CD4-positive, alpha-beta T cell (primary cell): ENCODE results near the gene TSC2. TPM values are rescaled to one million over a fixed set of nuclear protein-coding genes. Genes with fewer than 3 reads are reported as not detected.
"Not testable (repeated sequence)": the region's sequence is repeated elsewhere in the genome, so short reads cannot be mapped to it uniquely, and the experiment has no call there.

Source experiments
- ATAC-seq: fragments of 200-7000 bp; cut with Tn5 transposase; one replicate; pipeline ENCODE4 v1.10.0; 2022; ENCODE audit warnings: mild to moderate bottlenecking; ENCODE audit not compliant: poor library complexity
- CTCF ChIA-PET: fragments of 350-600 bp; sonication (Branson Sonifier 250); formaldehyde crosslinking; loops from one replicate; lab custom pipeline; 2021; ENCODE audit warnings: antibody characterized with exemption, inconsistent platforms; lab: Charles Lee
- POLR2A ChIA-PET: fragments of 350-600 bp; sonication (Branson Sonifier 250); formaldehyde crosslinking; loops from one replicate; lab custom pipeline; 2021; ENCODE audit warnings: antibody characterized with exemption, inconsistent platforms; lab: Charles Lee
- DNase-seq, 14 experiments: peaks; one replicate each; pipeline ENCODE4 v3.0.0-alpha.2; 2013 to 2020; ENCODE audit warnings: mixed read lengths in 2 of 14
- H3K27ac ChIP-seq, 2 donors: one replicate each; pipeline versions ENCODE4 v1.5.1 to v1.7.0; 2013; ENCODE audit warnings: low read length in 2 of 2, low read depth in 1 of 2, mild to moderate bottlenecking in 1 of 2
- H3K27me3 ChIP-seq, 2 experiments: 1 replicate in 1 of 2; 2 replicates in 1 of 2; pipeline versions ENCODE4 v1.6.1 to v1.7.0; 2013; ENCODE audit warnings: low read length in 2 of 2, control low read depth in 1 of 2, mild to moderate bottlenecking in 1 of 2, moderate library complexity in 1 of 2; ENCODE audit not compliant: insufficient read depth in 2 of 2, control insufficient read depth in 1 of 2
- H3K36me3 ChIP-seq: one replicate; pipeline ENCODE4 v1.6.1; 2013; ENCODE audit warnings: low read length, control low read depth; ENCODE audit not compliant: insufficient read depth
- H3K4me1 ChIP-seq: one replicate; pipeline ENCODE4 v1.6.1; 2013; ENCODE audit warnings: low read length, control low read depth; ENCODE audit not compliant: insufficient read depth
- H3K4me3 ChIP-seq: one replicate; pipeline ENCODE4 v1.5.1; 2013; ENCODE audit warnings: mild to moderate bottlenecking, low read length, moderate library complexity
- H3K9me3 ChIP-seq, 2 experiments: 1 replicate in 1 of 2; 2 replicates in 1 of 2; pipeline versions ENCODE4 v1.6.1 to v1.7.0; 2013; ENCODE audit warnings: low read length in 2 of 2, mild to moderate bottlenecking in 2 of 2, control low read depth in 1 of 2, moderate library complexity in 1 of 2; ENCODE audit not compliant: control insufficient read depth in 1 of 2, insufficient read depth in 1 of 2
- H3K27ac Mint-ChIP-seq: one replicate; pipeline ENCODE4 v1.8.0; 2020; ENCODE audit warnings: mixed read lengths
- H3K27me3 Mint-ChIP-seq: one replicate; pipeline ENCODE4 v1.8.0; 2021; ENCODE audit warnings: mixed read lengths
- H3K36me3 Mint-ChIP-seq: one replicate; pipeline ENCODE4 v1.8.0; 2021; ENCODE audit warnings: low read depth, mixed read lengths
- H3K4me1 Mint-ChIP-seq: one replicate; pipeline ENCODE4 v1.8.0; 2021; ENCODE audit warnings: low read depth, mixed read lengths
- H3K4me3 Mint-ChIP-seq: one replicate; pipeline ENCODE4 v1.8.0; 2020; ENCODE audit warnings: mild to moderate bottlenecking, mixed read lengths
- H3K9me3 Mint-ChIP-seq: one replicate; pipeline ENCODE4 v1.8.0; 2020; ENCODE audit warnings: mixed read lengths
- intact Hi-C, 2 experiments: fragments of 100-400 bp; cut with DNase I in 1 of 2; cut with micrococcal nuclease in 1 of 2; formaldehyde crosslinking; loops; one replicate each; pipeline versions ENCODE4 v1.15.1 to v1.9.0; 2023 to 2025; cut with DNase I, micrococcal nuclease
- total RNA-seq, 174 experiments: library from RNA in 2 of 174; stranded (reverse) in 2 of 174; gene quantifications; one replicate each; pipeline ENCODE4 v1.2.3 and lab custom pipeline; 2021 to 2026
- TF ChIP-seq, protein P1 (sequence below): fragments of 200-600 bp; IDR thresholded peaks from one replicate; pipeline ENCODE4 v1.8.0; 2022; ENCODE audit warnings: antibody characterized with exemption, mild to moderate bottlenecking

The TSC2 gene
- total RNA-seq, 2 experiments from 2014 or later, result 83.0 to 85.0 TPM

DNA sequence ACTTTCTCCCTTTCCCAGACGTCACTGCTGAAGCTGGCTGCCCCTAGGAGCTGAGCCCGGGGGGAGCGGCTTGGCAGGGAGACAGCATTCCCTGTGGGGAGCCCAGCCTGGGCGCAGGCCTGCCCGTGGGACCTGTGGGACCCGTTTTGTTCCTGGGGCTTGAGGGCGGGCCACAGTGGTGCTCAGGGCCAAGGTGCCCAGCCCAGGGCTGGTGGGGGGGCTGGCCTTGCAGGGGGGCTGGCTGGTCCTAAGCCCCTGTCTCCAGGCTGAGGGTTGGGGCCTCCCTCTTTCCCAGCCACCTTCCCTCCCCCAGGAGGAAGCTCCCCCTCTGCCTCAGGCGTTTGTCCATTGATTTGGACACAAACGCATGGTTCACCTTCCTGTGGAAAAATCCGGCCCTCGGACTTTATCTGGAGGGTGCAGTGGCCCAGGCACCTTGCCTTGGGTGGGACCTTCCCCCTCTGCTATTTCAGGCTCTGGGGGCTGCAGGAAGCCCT lies 16.7 kb upstream of the TSC2 start:
- CTCF ChIA-PET, result no interaction called here
- peaks cover 6% of the 10 kb centered on the region for H3K4me1 Mint-ChIP-seq
- no peaks in the 10 kb centered on the region for H3K9me3 Mint-ChIP-seq

DNA sequence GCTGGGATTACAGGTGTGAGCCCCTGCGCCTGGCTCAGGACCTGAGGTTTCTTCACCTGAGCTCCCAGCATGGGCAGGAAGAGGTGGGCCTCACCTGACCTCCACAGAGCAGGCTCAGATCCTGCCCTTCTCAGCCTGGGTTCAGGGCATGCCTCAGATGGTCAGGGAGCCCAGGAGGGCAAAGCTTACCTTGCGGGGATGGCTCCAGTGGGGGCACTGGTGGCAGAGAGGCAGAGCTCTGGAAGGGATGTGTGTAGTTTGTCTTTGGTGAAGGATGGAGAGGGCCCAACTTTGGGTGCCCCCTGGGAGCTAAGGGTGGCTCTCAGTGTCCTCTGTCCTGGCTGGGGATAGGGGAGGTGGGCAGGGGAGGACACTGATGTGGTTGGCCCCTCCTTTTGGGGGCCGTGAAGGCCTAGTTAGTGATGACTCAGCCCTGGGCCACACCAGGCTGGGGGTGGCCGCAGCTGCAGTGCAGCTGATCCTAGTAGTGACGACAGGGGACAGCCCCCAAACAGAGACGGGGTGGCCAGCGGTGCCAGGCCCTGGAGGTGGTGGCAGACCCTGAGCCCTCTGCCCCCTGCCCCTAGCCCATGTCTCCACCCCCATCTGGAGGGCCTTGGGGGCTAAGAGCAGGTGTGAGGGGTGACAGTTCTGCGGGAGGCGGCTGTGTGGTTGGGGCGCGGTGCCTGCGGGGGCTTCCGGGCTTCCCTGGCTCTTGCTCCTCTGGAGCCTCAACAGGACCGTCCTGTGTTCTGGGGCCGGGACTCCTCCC lies 15.3 kb upstream of the TSC2 start:
- H3K9me3 ChIP-seq, result no peaks in the 10 kb centered on the region
- H3K4me1 ChIP-seq, result peaks cover 10% of the 10 kb centered on the region
- ChIA-PET CTCF (no interaction called here), POLR2A (no interaction called here)
- H3K36me3 Mint-ChIP-seq, result no peaks in the 10 kb centered on the region
- no peak overlapping the region for H3K27ac ChIP-seq
- no peak overlapping the region for H3K27ac Mint-ChIP-seq
- no peak for ATAC-seq
- no peak overlapping the region for H3K4me3 Mint-ChIP-seq
- intact Hi-C loops, result no loop called here
- H3K4me1 Mint-ChIP-seq, result peaks cover 3% of the 10 kb centered on the region
- TF ChIP-seq, protein P1, sequence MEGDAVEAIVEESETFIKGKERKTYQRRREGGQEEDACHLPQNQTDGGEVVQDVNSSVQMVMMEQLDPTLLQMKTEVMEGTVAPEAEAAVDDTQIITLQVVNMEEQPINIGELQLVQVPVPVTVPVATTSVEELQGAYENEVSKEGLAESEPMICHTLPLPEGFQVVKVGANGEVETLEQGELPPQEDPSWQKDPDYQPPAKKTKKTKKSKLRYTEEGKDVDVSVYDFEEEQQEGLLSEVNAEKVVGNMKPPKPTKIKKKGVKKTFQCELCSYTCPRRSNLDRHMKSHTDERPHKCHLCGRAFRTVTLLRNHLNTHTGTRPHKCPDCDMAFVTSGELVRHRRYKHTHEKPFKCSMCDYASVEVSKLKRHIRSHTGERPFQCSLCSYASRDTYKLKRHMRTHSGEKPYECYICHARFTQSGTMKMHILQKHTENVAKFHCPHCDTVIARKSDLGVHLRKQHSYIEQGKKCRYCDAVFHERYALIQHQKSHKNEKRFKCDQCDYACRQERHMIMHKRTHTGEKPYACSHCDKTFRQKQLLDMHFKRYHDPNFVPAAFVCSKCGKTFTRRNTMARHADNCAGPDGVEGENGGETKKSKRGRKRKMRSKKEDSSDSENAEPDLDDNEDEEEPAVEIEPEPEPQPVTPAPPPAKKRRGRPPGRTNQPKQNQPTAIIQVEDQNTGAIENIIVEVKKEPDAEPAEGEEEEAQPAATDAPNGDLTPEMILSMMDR, result no peak
- H3K36me3 ChIP-seq, result no peaks in the 10 kb centered on the region
- H3K9me3 Mint-ChIP-seq, result no peaks in the 10 kb centered on the region
- DNase-seq, result no peak
- H3K27me3 ChIP-seq, result no peaks in the 10 kb centered on the region
- H3K4me3 ChIP-seq, result no peak overlapping the region
- H3K27me3 Mint-ChIP-seq, result no peaks in the 10 kb centered on the region

More for the DNA sequence above, 16.7 kb upstream of the TSC2 start:
- Histone ChIP-seq H3K27ac (no peak overlapping the region), H3K27me3 (no peaks in the 10 kb centered on the region), H3K9me3 (no peaks in the 10 kb centered on the region), H3K4me3 (no peak overlapping the region), H3K36me3 (no peaks in the 10 kb centered on the region), H3K4me1 (peaks cover 18% of the 10 kb centered on the region)
- H3K27ac Mint-ChIP-seq, result no peak overlapping the region
- H3K27me3 Mint-ChIP-seq, result no peaks in the 10 kb centered on the region
- H3K4me3 Mint-ChIP-seq, result no peak overlapping the region
- intact Hi-C loops, result no loop called here
- H3K36me3 Mint-ChIP-seq, result no peaks in the 10 kb centered on the region
- POLR2A ChIA-PET, result no interaction called here
- TF ChIP-seq, protein P1, result no peak
- ATAC-seq (no peak), DNase-seq (no peak)

DNA sequence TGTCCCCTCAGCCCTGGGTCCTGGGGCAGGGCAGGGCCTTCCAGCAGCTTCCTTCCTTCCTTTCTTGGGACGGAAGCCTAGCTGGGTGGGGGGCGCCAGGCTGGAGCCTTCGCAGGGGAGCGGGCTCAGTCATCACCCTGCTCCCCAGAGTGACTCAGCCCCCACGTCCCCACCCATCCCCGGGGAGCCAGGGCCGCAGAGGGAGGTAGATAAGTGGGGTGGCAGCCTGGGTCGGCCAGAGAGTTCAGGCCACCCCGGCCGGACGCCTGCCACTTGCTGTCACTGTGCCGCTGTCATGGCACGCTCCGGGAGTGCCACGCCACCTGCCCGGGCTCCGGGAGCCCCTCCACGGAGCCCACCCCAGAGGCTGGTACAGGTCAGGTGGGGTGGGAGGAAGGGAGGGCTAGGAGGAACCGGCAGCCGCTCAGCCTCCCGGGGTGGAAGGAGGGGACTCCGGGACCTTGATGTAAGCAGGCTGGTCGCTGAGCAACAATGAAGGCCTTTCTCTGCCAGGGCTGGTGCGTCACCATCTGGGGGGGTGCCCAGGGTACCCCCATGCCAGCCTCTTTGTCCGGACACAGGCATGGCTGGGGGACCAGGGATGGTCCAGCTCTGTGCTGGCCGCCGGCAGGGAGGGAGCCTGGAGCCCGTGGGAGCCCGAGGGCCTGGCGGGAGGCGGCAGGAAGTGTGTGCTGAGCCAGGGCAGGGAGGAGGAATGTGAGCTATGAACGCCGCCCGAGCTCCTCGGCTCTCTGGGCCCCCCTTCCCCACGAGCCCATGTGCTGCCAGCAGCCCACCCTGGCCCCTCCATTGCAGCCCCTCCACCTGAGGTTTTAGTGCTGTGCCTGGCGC lies 14.5 kb upstream of the TSC2 start:
- DNase-seq (no peak), ATAC-seq (peak; percentile 66)
- Histone ChIP-seq H3K4me3 (no peak overlapping the region), H3K27ac (no peak overlapping the region), H3K27me3 (no peaks in the 10 kb centered on the region), H3K36me3 (no peaks in the 10 kb centered on the region), H3K9me3 (no peaks in the 10 kb centered on the region), H3K4me1 (peaks cover 7% of the 10 kb centered on the region)
- H3K9me3 Mint-ChIP-seq, result no peaks in the 10 kb centered on the region
- TF ChIP-seq, protein P1, result no peak
- H3K4me3 Mint-ChIP-seq, result no peak overlapping the region
- H3K27me3 Mint-ChIP-seq, result no peaks in the 10 kb centered on the region
- ChIA-PET POLR2A (no interaction called here), CTCF (no interaction called here)
- intact Hi-C loops, result no loop called here
- H3K4me1 Mint-ChIP-seq, result no peaks in the 10 kb centered on the region
- H3K36me3 Mint-ChIP-seq, result no peaks in the 10 kb centered on the region
- no peak overlapping the region for H3K27ac Mint-ChIP-seq

DNA sequence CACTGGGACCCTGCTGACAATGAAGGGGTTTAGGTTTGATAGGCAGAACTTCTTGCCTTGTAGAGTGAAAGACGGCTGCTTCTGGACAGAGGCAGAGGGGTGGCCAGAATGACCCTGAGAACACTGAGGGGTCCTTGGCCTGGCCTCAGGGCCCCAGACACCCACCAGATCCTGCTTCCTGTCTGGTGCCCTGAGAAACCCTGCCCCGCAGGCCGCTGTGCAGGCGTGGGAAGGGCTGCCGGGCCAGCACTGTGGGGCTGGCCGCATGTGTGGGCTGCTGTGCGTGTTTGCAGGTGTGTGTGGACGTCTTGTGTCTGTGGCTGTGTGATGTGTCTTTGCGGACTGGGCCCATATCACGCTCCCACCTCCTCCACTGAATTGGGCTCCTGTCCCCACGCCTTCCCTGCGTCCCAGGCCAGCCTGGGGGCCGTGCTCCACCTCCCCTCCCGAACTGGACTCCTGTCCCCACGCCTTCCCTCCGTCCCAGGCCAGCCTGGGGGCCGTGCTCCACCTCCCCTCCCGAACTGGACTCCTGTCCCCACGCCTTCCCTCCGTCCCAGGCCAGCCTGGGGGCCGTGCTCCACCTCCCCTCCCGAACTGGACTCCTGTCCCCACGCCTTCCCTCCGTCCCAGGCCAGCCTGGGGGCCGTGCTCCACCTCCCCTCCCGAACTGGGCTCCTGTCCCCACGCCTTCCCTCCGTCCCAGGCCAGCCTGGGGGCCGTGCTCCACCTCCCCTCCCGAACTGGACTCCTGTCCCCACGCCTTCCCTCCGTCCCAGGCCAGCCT lies 13.7 kb upstream of the TSC2 start:
- H3K4me3 ChIP-seq, H3K36me3 ChIP-seq, H3K27ac Mint-ChIP-seq, H3K4me1 ChIP-seq, CTCF ChIA-PET, H3K9me3 Mint-ChIP-seq, POLR2A ChIA-PET, DNase-seq, H3K4me1 Mint-ChIP-seq, H3K27ac ChIP-seq, H3K36me3 Mint-ChIP-seq, H3K27me3 Mint-ChIP-seq, H3K4me3 Mint-ChIP-seq, intact Hi-C loops, ATAC-seq, H3K27me3 ChIP-seq, H3K9me3 ChIP-seq: not testable (repeated sequence)
